Esophagus muscularis mucosa (tissue), 3 donors: ENCODE results near the gene FNDC11.

ENCODE experiments used
- CTCF ChIP-seq, 3 experiments: fragments of 200-600 bp in 2 of 3; fragments of 450-650 bp in 1 of 3; sonication (generic) in 2 of 3; IDR thresholded peaks; one replicate each; pipeline ENCODE4 v1.5.1; 2017 to 2019; ENCODE audit warnings: antibody characterized with exemption in 3 of 3, mild to moderate bottlenecking in 2 of 3, moderate library complexity in 1 of 3
- POLR2A ChIP-seq: fragments of 450-650 bp; IDR thresholded peaks from one replicate; pipeline ENCODE4 v1.6.1; 2017; ENCODE audit warnings: antibody characterized with exemption, moderate library complexity, mild to moderate bottlenecking, low read depth

GRCh38 chr20:63549679-63550282 is 4.2 kb upstream of the FNDC11 start:
- TF ChIP-seq POLR2A (no peak), CTCF (IDR thresholded peaks at IDR 0.05) (no peak)
